ENCODE results near the gene ZNF138. TPM values are rescaled to one million over a fixed set of nuclear protein-coding genes. Genes with fewer than 3 reads are reported as not detected.
"Not testable (repeated sequence)": the region's sequence is repeated elsewhere in the genome, so short reads cannot be mapped to it uniquely, and the experiment has no call there.

ZNF138 gene
- 10 to 100 TPM in 9 of 10 donors, 1 to 10 TPM in 1; 7.7 to 16.3 (median 13.2) TPM for polyA plus RNA-seq (ENCODE audit: insufficient read length in 10 of 10)
- long read RNA-seq, donor 1, partial matches to known transcripts, result 0 of 4 reads
- long read RNA-seq, donor 1, other reads (novel, unspliced or antisense), result 0 of 4 reads
- long read RNA-seq, donor 2, partial matches to known transcripts, result 5 of 6 reads
- long read RNA-seq, donor 2, other reads (novel, unspliced or antisense), result 0 of 6 reads
- long read RNA-seq, donor 3, result 0 reads
- long read RNA-seq, donor 4, partial matches to known transcripts, result 0 of 4 reads
- long read RNA-seq, donor 4, other reads (novel, unspliced or antisense), result 0 of 4 reads
- long read RNA-seq, donor 5, partial matches to known transcripts, result 0 of 5 reads
- long read RNA-seq, donor 5, other reads (novel, unspliced or antisense), result 0 of 5 reads
- long read RNA-seq, donor 6, partial matches to known transcripts, result 0 of 2 reads
- long read RNA-seq, donor 6, other reads (novel, unspliced or antisense), result 0 of 2 reads
- long read RNA-seq, donor 7, partial matches to known transcripts, result 0 of 6 reads
- long read RNA-seq, donor 7, other reads (novel, unspliced or antisense), result 0 of 6 reads
- long read RNA-seq, donor 8, partial matches to known transcripts, result 0 of 1 reads
- long read RNA-seq, donor 8, other reads (novel, unspliced or antisense), result 0 of 1 reads
- long read RNA-seq, donor 9, partial matches to known transcripts, result 0 of 1 reads
- long read RNA-seq, donor 9, other reads (novel, unspliced or antisense), result 0 of 1 reads

- DNase-seq, result peak; percentile 96 to 98 (median 97)
These were observed at the start of gene ZNF138 for GRCh38 chr7:64794171-64794844. TSS of gene ZNF138 (plus strand) at chr7:64794428. CDS start at chr7:64794569, 141 bp downstream.

- no peak for DNase-seq
These were observed 49.5 kb upstream of the ZNF138 start for GRCh38 chr7:64744680-64745079.

GRCh38 chr7:64747802-64748201 lies 46.4 kb upstream of the ZNF138 start:
- DNase-seq, result no peak

- no peak for DNase-seq
These were observed 41.2 kb upstream of the ZNF138 start for GRCh38 chr7:64753032-64753431.

GRCh38 chr7:64755865-64756264 lies 38.4 kb upstream of the ZNF138 start:
- DNase-seq, result no peak

GRCh38 chr7:64758151-64758550 lies 36.1 kb upstream of the ZNF138 start:
- DNase-seq, result no peak

GRCh38 chr7:64768824-64769223 lies 25.4 kb upstream of the ZNF138 start:
- DNase-seq, result no peak

- DNase-seq, result no peak
These were observed 19.9 kb upstream of the ZNF138 start for GRCh38 chr7:64774204-64774842.

- DNase-seq, result no peak
These were observed 18.9 kb upstream of the ZNF138 start for GRCh38 chr7:64775289-64775688.

GRCh38 chr7:64784842-64785241 lies 9.4 kb upstream of the ZNF138 start:
- not testable (repeated sequence) for DNase-seq

- DNase-seq, result no peak
These were observed 6.9 kb upstream of the ZNF138 start for GRCh38 chr7:64787295-64787694.

GRCh38 chr7:64789241-64789640 lies 5.0 kb upstream of the ZNF138 start:
- not testable (repeated sequence) for DNase-seq

- DNase-seq, result peak; percentile 5 to 10 (median 9)
These were observed 997 bp upstream of the ZNF138 start for GRCh38 chr7:64793106-64793755.

- no peak for DNase-seq
These were observed 948 bp downstream of the ZNF138 start for GRCh38 chr7:64795176-64795575.

- not testable (repeated sequence) for DNase-seq
These were observed 4.9 kb downstream of the ZNF138 start for GRCh38 chr7:64799169-64799568.

- DNase-seq, result no peak
These were observed 8.5 kb downstream of the ZNF138 start for GRCh38 chr7:64802699-64803098.

- no peak for DNase-seq
These were observed 13.6 kb downstream of the ZNF138 start for GRCh38 chr7:64807731-64808365.

GRCh38 chr7:64811767-64812166 lies 17.5 kb downstream of the ZNF138 start:
- no peak for DNase-seq

- DNase-seq, result no peak
These were observed 36.7 kb downstream of the ZNF138 start for GRCh38 chr7:64830926-64831325.

GRCh38 chr7:64832136-64832535 lies 37.9 kb downstream of the ZNF138 start:
- no peak for DNase-seq

GRCh38 chr7:64834989-64835388 lies 40.8 kb downstream of the ZNF138 start:
- DNase-seq, result no peak

Data from muscle of back (tissue), 13 donors.